NCI-H1417 (cell line): ENCODE results near the gene KIF1B.

ENCODE experiments used
- DNase-seq, 3 experiments: peaks; one replicate each; lab custom pipeline; 2025; lab: John Stamatoyannopoulos, UW

Gene KIF1B

GRCh38 chr1:10283318-10283984 lies 73.1 kb downstream of the KIF1B start:
- no peak for DNase-seq

DNA sequence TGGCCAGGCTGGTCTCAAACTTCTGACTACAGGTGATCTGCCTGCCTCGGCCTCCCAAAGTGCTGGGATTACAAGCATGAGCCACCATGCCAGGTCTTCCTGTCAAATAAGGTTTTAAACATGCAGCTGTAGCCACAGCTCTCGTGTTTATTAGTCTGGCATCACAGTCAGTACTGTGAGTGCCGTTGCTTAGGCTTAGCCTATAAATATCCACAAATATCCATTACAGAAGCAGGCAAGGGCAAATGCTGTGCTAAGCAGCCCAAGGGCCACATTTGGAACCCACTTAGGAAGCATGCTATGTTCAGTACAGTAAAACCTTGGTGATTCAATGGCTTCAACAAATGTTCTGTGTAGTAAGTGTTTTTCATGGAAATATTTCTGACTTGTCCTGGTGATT lies 75.9 kb downstream of the KIF1B start:
- DNase-seq: no peak

DNA sequence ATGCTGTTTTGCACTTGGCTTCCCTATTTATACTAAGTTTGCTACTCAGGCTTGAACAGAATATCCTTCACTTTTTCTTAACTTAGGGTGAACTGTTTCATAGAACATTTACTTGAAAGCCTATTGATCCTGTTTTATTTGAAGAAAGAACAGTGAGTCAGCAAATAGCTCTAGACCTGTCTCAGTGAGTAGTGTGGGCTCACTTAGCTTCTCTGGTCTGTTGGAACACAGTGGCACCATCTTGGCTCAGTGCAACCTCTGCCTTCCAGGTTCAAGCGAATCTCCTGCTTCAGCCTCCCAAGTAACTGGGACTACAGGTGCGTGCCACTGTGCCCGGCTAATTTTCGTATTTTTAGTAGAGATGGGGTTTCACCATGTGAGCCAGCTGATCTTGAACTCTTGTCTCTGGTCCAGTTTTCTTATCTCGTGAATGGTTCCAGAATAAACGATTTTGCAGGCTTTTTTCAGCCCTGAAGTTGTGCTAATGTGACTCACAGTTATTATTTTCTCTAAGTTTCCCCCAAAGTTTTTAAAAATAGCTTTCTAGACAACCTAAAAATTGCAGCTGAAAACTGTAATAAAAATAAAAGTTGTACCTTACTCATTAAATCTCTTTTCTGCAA lies 76.8 kb downstream of the KIF1B start:
- no peak for DNase-seq

DNA sequence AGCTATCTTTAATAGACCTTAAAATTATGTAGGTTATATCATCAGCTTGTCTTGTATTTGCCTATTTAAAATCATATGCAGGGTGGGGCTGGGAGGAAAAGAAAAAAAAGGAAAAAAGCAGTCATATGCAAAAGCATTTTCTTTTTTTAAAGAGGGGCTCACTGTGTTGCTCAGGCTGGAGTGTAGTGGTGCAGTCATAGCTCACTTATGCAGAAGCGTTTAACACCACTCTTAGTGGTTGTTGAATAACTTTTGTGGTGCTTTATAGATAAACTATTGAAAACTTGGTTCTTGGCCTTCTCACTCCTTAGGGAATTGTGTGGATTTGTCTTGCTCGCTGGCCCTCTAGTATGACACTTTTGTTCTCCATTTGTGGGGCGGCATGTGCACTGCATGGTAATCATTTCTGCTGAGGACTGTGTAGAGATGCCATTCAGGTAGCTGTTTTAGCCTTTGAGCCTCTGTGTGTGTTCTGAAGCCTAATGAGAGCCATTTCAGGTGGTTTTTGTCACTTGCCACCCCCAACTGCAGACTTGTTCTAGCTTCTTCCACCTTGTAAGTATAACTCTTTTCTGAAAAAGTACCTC lies 77.8 kb downstream of the KIF1B start:
- DNase-seq: no peak

DNA sequence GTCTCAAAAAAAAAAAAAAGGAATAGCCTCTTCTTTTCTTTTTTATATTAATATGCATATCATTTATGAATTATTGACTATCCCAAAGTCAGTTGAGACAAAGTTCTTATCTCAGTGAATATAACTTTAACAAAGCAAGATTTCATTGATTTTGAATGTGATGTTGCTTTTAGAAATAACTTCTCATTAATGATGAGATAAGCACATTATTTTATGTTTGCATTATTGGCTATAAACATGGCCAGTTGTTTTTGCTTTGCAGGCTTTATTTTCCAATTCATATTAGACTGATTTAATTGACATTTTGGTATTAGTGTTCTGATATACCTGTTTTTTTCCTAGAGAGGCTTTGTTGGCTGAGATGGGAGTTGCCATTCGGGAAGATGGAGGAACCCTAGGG lies 81.3 kb downstream of the KIF1B start:
- no peak for DNase-seq

- DNase-seq: no peak
Observed at GRCh38 chr1:10292188-10292587, 81.8 kb downstream of the KIF1B start.

DNA sequence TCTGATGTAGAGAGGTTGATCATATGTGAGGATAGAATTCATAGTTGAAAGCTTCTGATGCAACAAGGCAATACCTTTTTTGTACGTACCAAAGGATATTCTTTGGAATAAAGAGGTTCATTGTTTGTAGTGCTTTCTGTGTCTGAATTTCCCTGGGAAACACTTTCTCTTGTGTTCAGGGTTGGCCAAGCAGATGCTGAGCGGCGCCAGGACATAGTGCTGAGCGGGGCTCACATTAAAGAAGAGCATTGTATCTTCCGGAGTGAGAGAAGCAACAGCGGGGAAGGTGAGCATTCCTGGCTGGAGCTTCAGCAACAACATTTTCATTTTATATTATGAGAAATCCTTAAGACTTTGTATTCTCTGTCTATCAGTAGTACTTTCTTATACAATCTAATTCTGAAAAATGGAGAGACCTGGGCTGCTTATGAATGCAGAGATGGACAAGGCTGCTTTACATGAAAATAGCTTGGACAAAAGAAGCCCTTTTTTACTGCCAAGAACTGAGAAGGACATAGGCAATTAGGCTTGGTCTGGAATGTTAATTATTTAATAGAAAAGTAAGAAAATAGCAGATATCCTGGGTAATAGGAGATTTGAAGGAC lies 85.2 kb downstream of the KIF1B start:
- no peak for DNase-seq

GRCh38 chr1:10299151-10299550 lies 88.8 kb downstream of the KIF1B start:
- DNase-seq: no peak

DNA sequence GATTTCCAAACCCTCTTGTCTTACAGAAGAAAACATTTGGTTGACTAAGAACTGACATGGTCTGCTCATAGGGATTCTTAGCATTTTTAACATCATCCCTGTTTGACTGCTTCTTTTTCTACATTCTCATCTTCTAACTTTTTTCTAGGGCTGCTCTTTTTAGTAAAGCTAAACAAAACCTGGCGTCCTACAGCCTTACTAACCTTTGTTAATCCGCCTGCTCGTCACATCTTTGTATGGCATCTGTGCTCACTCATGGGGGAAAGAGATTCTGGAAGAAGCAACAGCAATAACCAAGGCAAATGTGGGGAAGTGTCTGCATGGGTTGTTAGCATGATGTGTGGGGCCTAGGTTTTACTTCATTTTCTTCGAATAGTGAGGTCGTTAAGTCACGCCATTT lies 92.0 kb downstream of the KIF1B start:
- no peak for DNase-seq

GRCh38 chr1:10304295-10304694 lies 93.9 kb downstream of the KIF1B start:
- DNase-seq: no peak

DNA sequence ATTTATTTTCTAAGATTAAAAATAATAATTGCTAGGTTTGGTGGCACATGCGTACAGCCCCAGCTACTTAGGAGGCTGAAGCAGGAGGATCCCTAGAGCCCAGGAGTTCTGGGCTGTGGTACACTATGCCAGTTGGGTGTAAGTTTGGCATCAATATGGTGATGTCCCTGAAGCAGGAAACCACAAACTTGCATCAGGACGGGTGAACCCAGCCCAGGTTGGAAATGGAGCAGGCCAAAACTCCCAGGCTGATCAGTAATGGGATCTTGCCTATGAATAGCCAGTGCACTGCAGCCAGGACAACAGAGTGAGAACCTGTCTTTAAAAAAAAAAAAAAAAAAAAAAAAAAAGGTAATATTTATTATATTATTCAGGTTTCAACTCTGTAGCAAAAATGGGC lies 96.1 kb downstream of the KIF1B start:
- no peak for DNase-seq

GRCh38 chr1:10308001-10308400 lies 97.6 kb downstream of the KIF1B start:
- no peak for DNase-seq

GRCh38 chr1:10309243-10310011 lies 99.1 kb downstream of the KIF1B start:
- no peak for DNase-seq

DNA sequence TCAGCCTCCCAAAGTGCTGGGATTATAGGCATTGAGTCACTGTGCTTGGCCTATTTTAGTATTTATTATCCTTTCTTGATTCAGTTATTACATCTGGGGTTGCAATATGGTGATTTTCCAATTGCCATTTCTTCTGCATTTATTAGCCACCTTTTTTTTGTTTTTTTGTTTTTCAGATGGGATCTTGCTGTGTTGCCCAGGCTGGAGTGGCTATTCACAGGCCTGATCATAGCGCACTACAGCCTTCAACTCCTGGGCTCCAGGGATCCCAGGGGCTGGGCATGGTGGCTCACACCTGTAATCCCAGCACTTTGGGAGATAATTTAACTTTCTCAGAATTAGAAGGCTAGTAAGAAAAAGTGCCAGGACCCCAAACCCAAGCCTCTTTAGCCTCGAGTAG lies 106.4 kb downstream of the KIF1B start:
- no peak for DNase-seq

DNA sequence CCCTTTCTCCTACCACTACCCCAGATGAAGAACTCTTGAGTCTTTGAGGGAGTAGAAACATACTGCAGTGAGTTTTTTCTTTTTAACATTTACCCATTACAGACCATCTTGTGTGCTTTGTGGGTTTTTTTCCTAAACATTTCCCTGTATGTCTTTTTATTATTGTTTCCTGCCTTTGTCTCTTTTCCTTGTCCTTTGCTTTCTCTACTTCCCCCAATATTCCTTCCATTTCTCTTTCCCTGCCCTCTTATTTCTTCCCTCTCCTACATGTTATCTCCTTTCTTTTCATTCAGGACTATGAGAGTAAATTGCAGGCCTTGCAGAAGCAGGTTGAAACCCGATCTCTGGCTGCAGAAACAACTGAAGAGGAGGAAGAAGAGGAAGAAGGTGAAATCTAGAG lies 109.4 kb downstream of the KIF1B start:
- DNase-seq: no peak

DNA sequence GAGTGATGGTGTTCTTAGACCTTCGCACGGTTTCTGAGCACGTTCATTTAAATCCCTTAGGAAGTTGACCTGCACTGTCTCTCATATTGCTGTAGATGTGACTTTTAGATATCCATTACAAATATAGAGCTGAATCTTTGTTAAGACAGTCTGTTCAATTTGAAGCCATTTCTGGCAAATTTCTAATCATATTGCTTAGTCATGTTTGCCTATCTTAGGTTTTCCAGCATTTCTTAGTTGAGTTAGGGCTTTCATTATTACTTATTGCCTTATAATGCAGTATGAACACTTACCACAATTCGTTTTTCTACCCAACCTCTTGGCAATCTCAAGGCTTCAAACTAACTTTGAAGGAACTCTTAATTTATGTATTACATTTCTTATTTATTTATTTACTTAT lies 110.0 kb downstream of the KIF1B start:
- no peak for DNase-seq

GRCh38 chr1:10322821-10323220 lies 112.5 kb downstream of the KIF1B start:
- DNase-seq: no peak

DNA sequence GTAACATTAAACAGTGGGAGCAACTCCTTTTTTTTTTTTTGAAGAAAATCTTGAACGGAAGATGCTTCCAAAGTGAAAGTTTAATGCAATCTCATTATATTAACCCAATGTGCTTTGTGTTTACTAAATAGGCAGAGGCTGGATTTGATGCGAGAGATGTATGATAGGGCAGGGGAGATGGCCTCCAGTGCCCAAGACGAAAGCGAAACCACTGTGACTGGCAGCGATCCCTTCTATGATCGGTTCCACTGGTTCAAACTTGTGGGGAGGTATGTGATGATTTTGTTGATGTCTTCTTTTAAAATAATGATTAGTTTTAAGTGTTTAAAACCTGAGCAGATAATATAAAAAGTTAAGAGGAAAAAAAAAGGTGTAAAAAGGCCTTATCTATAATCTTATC lies 114.3 kb downstream of the KIF1B start:
- DNase-seq: no peak

DNA sequence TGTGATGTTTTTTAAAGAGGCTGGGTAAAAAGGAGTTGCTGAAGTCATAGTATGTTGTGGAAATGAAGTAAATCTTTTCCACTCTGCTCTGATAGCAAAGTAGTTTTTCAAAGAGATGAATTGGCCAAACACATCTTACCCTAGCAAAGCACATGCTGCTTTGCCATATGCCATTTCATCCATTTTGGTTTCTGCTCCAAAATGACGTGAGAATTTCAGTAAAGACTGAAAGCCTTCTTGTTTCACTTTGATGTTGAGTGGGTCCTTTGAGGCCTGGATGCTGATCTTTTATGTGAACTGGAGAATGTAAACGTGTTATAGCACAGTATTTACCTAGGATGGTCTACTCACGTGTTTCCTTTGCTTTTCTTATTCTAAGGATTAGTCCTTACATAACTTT lies 115.2 kb downstream of the KIF1B start:
- no peak for DNase-seq

GRCh38 chr1:10326251-10326650 lies 115.9 kb downstream of the KIF1B start:
- no peak for DNase-seq

- no peak for DNase-seq
Observed at GRCh38 chr1:10328180-10328963, 118.0 kb downstream of the KIF1B start.

- no peak for DNase-seq
Observed at GRCh38 chr1:10337436-10337835, 127.1 kb downstream of the KIF1B start.
